GM11168 (cell line): ENCODE data around the gene ADCK1.

Experiments used
- in situ Hi-C: fragments of 300-500 bp; cut with MboI; formaldehyde crosslinking; loops from one replicate; pipeline ENCODE4 v1.12.0; 2022; ENCODE audit warnings: low sequenced_read_pairs; ENCODE audit not compliant: unreplicated experiment

The ADCK1 gene

DNA sequence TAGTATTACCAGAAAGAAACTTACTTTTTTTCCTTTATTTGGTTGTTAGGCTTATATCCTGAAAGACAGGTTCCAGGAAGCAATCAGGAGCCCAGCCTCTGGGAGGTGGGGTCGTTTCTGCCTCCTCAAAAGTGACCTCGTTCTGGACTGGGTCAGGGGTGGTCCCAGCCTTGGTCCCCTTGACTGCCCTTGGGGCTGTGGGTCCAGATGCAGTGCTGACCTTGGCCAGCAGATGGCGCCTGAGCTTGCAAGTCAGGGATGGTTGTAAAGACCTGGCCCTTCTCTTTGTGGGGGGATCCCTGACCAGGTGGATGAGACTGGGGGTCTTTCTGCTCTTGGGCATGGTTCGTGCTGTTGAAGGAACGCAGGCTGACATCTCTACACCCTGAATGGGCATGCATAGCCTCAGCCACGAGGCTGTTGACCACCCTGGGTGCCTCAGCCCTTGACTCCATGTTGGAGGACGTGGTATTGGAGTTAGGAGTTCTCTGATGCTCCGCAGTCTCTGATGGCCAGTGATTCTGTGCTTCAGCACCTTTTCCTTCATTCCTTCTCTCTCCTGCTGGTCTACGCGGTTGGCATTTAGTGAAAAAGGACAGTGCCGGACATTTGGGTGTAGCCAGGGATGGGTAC is 62.4 kb downstream of the ADCK1 start:
- in situ Hi-C loops, result no loop called here

- in situ Hi-C loops, result no loop called here
These were observed 64.2 kb downstream of the ADCK1 start for GRCh38 chr14:77864085-77864484.

DNA sequence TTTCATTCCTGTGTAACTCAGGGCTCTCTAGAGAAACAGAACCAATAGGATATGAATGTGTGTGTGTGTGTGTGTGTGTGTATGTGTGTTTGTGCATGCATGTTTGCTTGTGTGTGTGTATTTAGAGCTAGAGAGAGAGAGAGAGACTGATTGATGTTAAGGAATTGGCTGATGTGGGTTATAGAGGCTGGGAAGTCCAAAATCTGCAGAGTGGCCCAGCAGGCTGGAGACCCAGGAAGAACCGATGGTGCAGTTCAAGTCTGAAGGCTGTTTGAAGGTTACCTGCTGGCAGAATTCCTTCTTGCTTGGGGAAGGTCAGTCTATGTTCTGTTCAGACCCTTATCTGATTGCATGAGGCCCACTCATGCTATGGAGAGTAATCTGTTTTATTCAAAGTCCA is 64.7 kb downstream of the ADCK1 start:
- in situ Hi-C loops, result no loop called here

DNA sequence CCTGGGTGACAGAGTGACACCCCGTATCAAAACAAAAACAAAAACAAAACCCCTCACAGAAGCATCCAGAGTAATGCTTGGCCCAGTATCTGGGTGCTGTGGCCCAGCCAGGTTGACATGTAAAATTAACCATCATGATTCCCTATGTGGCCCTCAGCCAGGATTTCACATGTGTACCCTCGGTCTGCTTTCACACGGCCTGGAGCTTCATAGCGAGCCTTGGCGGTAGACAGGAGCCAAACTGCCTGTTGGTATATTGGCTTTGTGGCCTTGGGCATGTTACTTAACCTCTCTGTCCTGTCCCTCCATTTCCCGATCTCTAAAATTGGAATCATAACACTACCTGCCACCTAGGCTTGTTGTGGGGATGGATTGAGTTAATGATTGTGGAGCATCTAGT is 65.5 kb downstream of the ADCK1 start:
- in situ Hi-C loops, result no loop called here

- in situ Hi-C loops, result no loop called here
These were observed 67.0 kb downstream of the ADCK1 start for GRCh38 chr14:77866932-77867331.

DNA sequence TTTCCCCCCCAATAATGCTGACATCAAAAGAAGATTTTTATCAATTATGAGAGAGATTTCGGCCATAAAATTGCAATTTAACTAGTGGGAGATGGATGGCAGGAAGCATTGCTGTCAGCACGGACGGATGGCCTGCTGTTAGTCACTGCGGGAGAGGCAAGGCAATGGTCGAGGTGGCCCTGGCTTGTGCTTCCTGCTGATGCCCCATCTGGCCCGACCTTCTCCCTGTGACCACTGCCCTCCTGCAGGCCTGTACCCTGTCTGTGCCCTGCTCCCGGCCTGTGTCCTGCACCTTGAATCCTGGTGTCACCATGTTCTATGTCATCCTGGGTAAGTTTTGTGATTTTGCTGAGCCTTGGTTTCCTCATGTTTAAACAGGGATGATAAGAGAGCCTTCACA is 67.6 kb downstream of the ADCK1 start:
- in situ Hi-C loops, result no loop called here

- in situ Hi-C loops, result no loop called here
These were observed 68.8 kb downstream of the ADCK1 start for GRCh38 chr14:77868552-77869285.

DNA sequence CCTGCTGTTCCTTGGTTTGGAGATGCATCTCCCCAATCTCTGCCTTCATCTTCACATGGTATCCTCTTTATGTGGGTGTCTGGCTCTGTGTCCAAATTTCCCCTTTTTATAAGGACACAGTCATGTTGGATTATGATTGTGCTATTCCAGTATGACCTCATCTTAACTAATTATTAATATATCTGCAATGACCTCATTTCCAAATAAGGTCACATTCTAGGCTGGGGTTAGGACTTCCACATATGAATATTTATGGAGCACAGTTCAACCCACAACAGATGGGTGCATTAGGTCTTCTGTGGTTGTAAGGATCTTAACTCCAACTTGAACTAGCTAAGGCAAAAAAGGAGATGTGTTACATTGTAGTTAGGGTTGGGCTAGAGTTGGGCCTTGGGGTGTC is 69.4 kb downstream of the ADCK1 start:
- in situ Hi-C loops, result no loop called here

- in situ Hi-C loops, result no loop called here
These were observed 70.7 kb downstream of the ADCK1 start for GRCh38 chr14:77870646-77871045.

DNA sequence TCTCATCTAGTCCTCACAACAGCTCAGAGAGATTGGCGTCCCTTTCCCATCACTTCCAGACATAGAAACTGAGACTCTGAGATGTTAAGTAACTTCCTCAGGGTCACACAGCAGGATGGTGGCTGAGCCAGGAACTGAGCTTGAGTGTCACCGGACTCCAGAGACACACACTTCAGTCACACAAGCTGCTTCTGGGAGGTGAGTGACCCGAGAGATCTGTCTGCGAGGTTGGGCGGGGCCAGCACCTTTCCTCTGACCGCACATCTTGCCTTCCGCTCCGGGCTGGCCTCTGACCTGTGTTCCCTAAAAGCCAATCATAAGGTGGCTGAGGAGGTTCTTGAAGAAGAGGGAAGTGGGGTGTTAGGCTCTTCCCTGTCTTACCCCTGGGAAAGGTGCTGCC is 72.2 kb downstream of the ADCK1 start:
- in situ Hi-C loops, result no loop called here

DNA sequence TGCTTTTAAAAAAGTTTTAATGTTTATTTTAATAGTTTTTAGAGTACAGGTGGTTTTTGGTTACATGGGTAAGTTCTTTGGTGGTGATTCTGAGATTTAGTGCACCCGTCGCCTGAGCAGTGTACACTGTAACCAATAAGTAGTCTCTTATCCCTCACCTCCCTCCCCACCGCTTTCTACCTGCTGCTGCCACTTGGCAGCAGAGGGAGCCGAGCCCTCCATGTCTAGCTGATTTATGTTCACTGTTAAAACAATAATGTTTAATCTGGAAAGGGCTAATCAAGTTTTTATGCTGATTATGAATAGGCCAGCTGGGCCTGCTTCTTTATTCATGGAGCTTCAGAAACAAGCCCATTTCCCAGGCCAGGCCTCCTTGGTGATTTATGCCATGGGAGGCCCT is 73.1 kb downstream of the ADCK1 start:
- in situ Hi-C loops, result no loop called here

- in situ Hi-C loops, result no loop called here
These were observed 78.9 kb downstream of the ADCK1 start for GRCh38 chr14:77878783-77879182.

DNA sequence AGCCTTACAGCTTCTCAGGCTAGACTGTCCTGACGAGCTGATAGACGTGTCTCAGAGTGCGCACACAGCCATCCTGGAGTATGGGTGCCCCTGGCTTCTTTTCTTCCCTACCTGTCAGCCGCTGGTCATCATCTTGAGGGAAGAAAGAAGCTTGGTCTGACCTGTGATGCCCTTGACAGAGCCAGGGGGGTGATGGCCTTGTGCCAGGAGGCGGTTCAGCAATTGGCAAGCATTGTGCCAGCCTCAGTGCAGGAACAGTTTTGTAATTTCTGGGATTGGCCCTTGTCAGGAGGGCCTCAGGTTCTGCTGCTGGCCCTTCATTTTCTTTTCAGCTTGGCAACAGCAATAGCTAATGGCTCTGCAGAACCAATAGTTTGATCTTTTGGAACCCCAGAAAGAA is 80.1 kb downstream of the ADCK1 start:
- in situ Hi-C loops, result no loop called here

- in situ Hi-C loops, result no loop called here
These were observed 82.2 kb downstream of the ADCK1 start for GRCh38 chr14:77882098-77882497.

- in situ Hi-C loops, result no loop called here
These were observed 82.7 kb downstream of the ADCK1 start for GRCh38 chr14:77882636-77883035.

DNA sequence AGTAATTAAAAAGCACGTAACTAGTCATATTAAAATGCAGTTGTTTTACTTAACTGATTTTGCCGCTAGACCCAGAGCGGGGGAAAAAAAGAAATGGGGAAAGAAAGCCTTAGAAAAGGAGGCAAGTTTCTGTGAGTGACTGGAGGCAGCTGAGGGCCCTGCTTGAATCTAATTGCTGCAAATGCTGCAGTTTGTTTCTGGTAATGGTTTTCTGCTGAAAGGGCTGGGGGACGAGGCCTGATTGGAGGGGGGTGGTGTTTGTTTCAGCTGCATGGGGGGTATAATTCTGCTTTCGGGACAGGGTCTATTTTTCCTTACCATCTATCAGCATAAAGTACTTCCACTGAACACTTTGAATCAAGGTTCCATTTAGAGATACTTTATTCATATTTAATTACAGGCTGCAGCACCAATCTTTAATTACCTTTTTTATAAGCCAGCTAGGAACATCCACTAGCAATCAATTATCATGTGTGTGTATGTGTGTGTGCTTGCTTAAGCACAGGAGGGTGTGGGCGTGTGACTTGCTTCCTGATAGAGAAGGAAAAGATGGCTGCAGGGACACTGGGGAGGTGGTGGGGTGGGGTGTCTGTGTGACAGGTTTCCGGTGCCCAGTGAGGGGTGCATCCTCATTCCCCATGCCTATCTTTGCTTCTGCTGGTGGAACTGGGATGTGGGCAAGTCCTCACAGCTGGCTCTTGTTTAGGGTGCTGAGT is 83.4 kb downstream of the ADCK1 start:
- in situ Hi-C loops, result no loop called here

DNA sequence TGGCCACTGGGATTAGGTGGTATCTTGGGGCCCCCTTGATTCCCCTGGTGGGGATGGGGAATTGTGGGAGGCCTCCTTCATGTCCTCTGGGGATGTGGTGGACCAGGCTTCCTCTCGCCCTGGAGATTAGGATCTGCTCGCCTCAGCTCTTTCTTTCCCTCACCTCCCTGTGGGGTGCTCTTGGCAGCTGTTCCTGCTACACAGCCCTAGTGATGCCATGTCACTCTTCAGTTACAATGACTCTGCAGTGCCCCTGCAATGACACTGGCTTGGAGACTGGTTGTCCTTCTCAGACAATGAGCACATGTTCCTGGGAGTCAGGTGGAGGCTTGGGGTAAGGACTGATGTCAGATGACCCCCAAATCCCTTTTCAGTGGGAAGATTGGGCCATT is 83.9 kb downstream of the ADCK1 start:
- in situ Hi-C loops, result no loop called here

GRCh38 chr14:77885367-77885766 is 85.5 kb downstream of the ADCK1 start:
- in situ Hi-C loops, result loop anchor here (5.0 kb wide), 1 partner anchor 47 kb away; no protein-coding TSS in a partner anchor

GRCh38 chr14:77886010-77886409 is 86.1 kb downstream of the ADCK1 start:
- in situ Hi-C loops, result loop anchor here (5.0 kb wide), 1 partner anchor 46 kb away; no protein-coding TSS in a partner anchor

DNA sequence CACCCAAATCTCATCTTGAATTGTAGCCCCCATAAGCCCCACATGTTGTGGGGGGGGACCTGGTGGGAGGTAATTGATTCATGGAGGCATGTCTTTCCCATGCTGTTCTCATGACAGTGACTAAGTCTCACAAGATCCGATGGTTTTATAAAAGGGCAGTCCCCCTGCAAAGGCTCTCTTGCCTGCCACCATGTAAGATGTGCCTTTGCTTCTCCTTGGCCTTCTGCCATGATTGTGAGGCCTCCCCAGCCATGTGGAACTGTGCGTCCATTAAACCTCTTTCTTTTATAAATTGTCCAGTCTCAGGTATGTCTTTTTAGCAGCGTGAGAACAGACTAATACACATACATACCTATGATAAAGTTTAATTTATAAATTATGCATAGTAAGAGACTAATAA is 89.0 kb downstream of the ADCK1 start:
- in situ Hi-C loops, result loop anchor here (5.0 kb wide), 1 partner anchor 43 kb away; no protein-coding TSS in a partner anchor

- in situ Hi-C loops, result loop anchor here (5.0 kb wide), 1 partner anchor 42 kb away; no protein-coding TSS in a partner anchor
These were observed 90.1 kb downstream of the ADCK1 start for GRCh38 chr14:77889971-77890442.
